ENCODE measurements around the gene FOXO3.

FOXO3 gene

DNA sequence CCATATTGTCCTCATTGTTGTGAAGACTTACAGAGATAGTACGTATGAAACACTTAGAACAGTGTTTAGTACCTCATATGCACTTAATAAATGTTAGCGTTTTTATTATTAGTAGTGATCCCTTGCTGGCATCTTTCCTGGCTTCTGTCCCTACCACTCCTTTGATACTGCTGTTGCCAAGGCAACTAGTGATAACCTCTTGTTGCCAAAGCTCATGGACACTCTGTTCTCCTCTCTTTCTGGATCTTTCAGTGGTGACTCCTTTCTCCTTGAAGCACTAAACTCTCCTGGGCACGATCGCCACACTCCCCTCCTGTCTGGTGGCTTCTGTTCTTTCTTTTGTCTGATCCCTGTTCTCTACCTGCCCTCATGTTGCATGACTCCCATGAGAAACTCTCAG is 83.5 kb downstream of the FOXO3 start:
- H3K9me3 ChIP-seq (ENCODE audit: control insufficient read depth, low read length): no peaks in the 10 kb centered on the region
- no peak for DNase-seq (ENCODE audit: low read depth)
- H3K4me1 ChIP-seq (ENCODE audit: control insufficient read depth, insufficient read depth, low read length): peaks cover 48% of the 10 kb centered on the region
- no peak overlapping the region for H3K9ac ChIP-seq (ENCODE audit: low read length)
- H3K36me3 ChIP-seq (ENCODE audit: control insufficient read depth, insufficient read depth, low read length, severe bottlenecking): peaks cover 7% of the 10 kb centered on the region
- no peak overlapping the region for H3K4me3 ChIP-seq (ENCODE audit: low read length)
- H3K27me3 ChIP-seq (replicated peaks; ENCODE audit: control insufficient read depth, insufficient read depth, low read length): no peaks in the 10 kb centered on the region

DNA sequence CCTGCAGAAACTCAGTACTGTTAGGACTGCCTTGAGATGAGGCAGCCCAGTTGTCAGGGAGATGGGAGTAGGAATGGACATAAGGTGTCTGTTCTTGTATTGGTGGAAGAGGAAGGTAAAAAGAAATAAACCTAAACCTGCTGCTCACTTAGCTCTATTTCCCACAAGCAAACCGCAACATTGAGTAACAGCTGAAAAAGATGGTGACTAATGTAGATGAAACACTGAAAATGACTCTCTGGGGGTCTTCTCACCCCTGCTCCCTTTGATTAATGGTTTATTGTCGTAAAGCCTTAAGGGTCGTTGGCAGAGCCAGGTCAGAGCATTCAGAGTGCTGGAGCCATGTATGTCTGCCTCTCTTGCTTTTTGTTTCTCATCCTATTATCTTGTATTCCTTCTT is 87.5 kb downstream of the FOXO3 start:
- no peak overlapping the region for H3K9ac ChIP-seq (ENCODE audit: low read length)
- H3K9me3 ChIP-seq (ENCODE audit: control insufficient read depth, low read length): no peaks in the 10 kb centered on the region
- H3K36me3 ChIP-seq (ENCODE audit: control insufficient read depth, insufficient read depth, low read length, severe bottlenecking): no peaks in the 10 kb centered on the region
- no peak for DNase-seq (ENCODE audit: low read depth)
- no peaks in the 10 kb centered on the region for H3K27me3 ChIP-seq (replicated peaks; ENCODE audit: control insufficient read depth, insufficient read depth, low read length)
- H3K4me3 ChIP-seq (ENCODE audit: low read length): no peak overlapping the region
- H3K4me1 ChIP-seq (ENCODE audit: control insufficient read depth, insufficient read depth, low read length): peaks cover 76% of the 10 kb centered on the region

DNA sequence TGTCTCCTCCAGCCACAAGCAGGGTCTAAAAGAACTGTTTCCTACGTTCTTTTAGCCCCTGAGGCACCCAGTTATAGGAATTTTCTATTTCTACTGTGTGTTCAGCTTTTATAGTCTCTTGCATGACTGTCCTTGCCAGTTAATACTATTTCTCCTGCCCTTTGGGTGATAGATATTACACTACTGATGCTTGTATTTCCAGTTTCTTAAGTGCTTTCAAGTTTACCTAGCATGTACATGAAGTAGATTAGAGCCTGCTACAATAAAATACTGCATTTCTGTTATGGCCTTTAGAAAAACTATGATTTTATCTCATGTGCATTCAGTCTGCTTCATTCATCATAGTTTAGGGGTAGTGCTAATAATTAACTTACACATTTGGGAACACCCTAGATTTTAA is 89.6 kb downstream of the FOXO3 start:
- Histone ChIP-seq H3K27me3 (replicated peaks; ENCODE audit: control insufficient read depth, insufficient read depth, low read length) (no peaks in the 10 kb centered on the region), H3K36me3 (ENCODE audit: control insufficient read depth, insufficient read depth, low read length, severe bottlenecking) (no peaks in the 10 kb centered on the region), H3K4me1 (ENCODE audit: control insufficient read depth, insufficient read depth, low read length) (peaks cover 91% of the 10 kb centered on the region), H3K4me3 (ENCODE audit: low read length) (no peak overlapping the region), H3K9ac (ENCODE audit: low read length) (peak overlapping the region; percentile 72), H3K9me3 (ENCODE audit: control insufficient read depth, low read length) (no peaks in the 10 kb centered on the region)
- DNase-seq (ENCODE audit: low read depth): no peak

DNA sequence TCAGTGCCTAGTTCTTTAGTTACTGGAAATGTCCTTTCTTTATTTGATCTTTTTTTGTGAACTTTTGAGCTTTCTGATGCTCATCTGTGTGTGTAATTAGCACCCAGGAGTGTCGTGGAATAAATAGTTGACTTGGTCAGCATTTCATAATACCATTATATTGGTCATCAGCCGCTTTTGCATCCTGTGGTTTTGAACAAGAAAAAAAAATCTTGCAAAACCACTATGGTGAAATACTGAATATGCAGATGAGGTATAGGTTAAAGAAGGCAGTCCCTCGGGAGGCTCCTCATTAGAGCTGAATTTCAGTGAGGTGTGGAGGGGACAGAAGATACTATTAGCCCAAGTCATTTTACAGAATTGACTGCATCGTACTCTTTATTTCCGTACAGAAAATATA is 90.1 kb downstream of the FOXO3 start:
- Histone ChIP-seq H3K27me3 (replicated peaks; ENCODE audit: control insufficient read depth, insufficient read depth, low read length) (no peaks in the 10 kb centered on the region), H3K9me3 (ENCODE audit: control insufficient read depth, low read length) (no peaks in the 10 kb centered on the region), H3K4me3 (ENCODE audit: low read length) (peak overlapping the region; percentile 26), H3K4me1 (ENCODE audit: control insufficient read depth, insufficient read depth, low read length) (peaks cover 94% of the 10 kb centered on the region), H3K36me3 (ENCODE audit: control insufficient read depth, insufficient read depth, low read length, severe bottlenecking) (no peaks in the 10 kb centered on the region), H3K9ac (ENCODE audit: low read length) (peak overlapping the region; percentile 72)
- DNase-seq (ENCODE audit: low read depth): peak; percentile 80

DNA sequence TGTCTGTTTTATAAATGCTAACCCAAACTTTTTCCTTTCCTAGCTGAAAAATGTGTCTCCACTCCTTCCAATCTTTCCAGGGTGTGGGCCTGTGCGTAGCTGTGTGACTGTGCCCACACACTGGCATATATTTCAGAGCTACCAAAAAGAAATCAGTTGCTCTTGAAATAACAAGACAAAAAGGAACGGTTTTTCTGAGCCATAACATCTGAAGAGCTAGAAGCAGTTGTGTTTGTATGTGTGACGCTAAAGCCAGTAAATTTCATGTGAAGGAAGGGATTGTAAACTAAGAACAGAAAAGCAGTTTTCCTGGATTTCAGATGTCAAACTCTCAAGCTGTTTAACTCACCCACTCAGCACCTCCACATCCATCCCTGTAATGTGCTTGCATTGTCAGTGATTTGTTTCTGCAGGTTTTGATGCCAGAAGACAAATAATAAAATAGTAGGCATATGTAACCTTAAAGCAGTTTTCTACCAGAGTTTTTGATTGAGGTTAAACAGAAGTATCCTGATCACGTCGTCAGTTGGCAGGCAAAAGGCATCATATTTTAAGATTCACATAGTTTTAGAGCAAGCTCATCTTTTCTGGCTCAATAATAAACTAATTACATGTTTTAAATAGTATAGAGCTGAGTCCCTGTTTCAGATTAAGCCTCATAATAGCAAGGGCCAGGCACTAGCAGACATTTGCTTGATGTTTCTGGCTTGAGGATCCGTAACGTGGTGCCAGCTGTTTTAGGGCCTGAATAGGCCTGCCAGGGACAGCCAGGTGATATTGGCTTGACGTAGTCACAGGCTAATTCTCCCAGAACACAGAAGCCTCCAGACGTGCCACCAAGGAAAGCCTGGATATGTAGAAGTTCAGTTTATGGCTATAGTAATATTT is 90.9 kb downstream of the FOXO3 start:
- Histone ChIP-seq H3K9me3 (ENCODE audit: control insufficient read depth, low read length) (no peaks in the 10 kb centered on the region), H3K4me1 (ENCODE audit: control insufficient read depth, insufficient read depth, low read length) (peaks cover 93% of the 10 kb centered on the region), H3K36me3 (ENCODE audit: control insufficient read depth, insufficient read depth, low read length, severe bottlenecking) (no peaks in the 10 kb centered on the region), H3K9ac (ENCODE audit: low read length) (peak overlapping the region; percentile 72), H3K27me3 (replicated peaks; ENCODE audit: control insufficient read depth, insufficient read depth, low read length) (no peaks in the 10 kb centered on the region), H3K4me3 (ENCODE audit: low read length) (peak overlapping the region; percentile 26)
- DNase-seq (ENCODE audit: low read depth): peak; percentile 92

DNA sequence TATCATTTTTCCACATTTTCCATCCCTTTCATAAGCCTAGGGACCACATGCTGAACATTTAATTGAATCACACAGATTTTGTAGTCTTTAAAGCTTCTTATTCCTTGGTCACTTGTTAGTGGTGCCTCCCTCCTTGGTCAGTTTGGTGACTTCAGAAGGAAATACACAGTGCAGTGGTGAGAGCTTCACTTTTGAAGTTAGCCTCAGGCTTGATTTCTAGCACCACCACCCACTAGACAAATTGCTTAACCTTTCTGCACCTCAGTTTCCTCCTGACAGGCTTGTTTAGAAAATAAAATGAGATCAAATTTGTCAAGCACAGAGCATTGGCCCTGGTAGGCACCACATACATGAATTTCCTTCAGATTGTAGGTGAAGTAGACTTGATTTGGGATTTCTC is 91.7 kb downstream of the FOXO3 start:
- Histone ChIP-seq H3K36me3 (ENCODE audit: control insufficient read depth, insufficient read depth, low read length, severe bottlenecking) (no peaks in the 10 kb centered on the region), H3K9me3 (ENCODE audit: control insufficient read depth, low read length) (no peaks in the 10 kb centered on the region), H3K4me3 (ENCODE audit: low read length) (no peak overlapping the region), H3K9ac (ENCODE audit: low read length) (peak overlapping the region; percentile 72), H3K27me3 (replicated peaks; ENCODE audit: control insufficient read depth, insufficient read depth, low read length) (no peaks in the 10 kb centered on the region), H3K4me1 (ENCODE audit: control insufficient read depth, insufficient read depth, low read length) (peaks cover 93% of the 10 kb centered on the region)
- DNase-seq (ENCODE audit: low read depth): peak; percentile 31

DNA sequence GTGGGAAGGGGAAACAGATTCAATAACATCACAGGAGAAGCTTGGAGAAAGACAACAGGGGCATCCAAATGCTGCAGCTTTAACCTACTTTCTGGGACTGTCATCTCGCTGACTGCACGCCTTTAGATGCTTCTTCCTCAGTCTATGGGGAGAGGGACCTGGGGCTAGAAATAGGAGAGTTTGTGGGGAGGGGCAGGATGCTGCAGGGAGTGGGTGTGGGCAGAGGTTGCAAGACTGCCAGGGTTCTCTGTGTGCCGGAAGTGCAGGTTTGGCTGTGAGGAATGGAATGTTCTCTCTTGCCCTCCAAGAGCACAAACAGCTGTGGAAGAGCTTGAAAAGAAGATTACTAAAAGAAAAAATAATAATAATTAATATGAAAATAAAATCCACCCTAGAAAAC is 93.2 kb downstream of the FOXO3 start:
- H3K4me1 ChIP-seq (ENCODE audit: control insufficient read depth, insufficient read depth, low read length): peaks cover 92% of the 10 kb centered on the region
- DNase-seq (ENCODE audit: low read depth): peak; percentile 72
- H3K9ac ChIP-seq (ENCODE audit: low read length): peak overlapping the region; percentile 72
- no peaks in the 10 kb centered on the region for H3K9me3 ChIP-seq (ENCODE audit: control insufficient read depth, low read length)
- peak overlapping the region; percentile 29 for H3K4me3 ChIP-seq (ENCODE audit: low read length)
- no peaks in the 10 kb centered on the region for H3K27me3 ChIP-seq (replicated peaks; ENCODE audit: control insufficient read depth, insufficient read depth, low read length)
- H3K36me3 ChIP-seq (ENCODE audit: control insufficient read depth, insufficient read depth, low read length, severe bottlenecking): no peaks in the 10 kb centered on the region

DNA sequence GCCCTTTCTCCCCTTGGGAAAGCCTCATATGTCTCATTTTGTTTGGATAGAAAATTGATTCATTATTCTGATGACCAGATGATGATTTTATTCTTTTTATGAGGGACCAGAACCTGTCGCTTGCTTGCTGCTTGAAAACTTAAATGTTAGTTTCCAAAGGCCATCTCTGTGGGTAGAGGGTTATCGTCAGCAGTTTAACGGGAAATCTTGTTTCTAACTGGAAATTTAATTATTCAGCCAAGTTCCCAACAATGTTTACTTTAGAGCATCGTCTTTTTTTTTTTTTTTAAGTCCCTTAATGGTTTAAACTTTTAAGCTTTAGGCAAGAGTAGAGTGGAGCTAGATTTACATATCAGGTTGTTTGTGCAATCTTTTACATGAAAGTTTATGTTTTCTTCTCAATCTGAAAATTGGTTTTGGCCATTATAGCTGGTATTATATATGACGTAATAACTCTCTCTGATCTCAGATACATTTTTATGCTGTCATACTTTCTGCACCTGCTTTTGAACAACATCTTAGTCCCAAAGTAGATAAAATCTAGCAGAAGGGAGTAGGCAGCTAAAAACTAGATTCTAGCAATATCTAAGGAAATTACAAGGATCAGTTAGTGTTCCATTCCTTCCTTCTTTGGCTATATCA is 93.9 kb downstream of the FOXO3 start:
- H3K4me1 ChIP-seq (ENCODE audit: control insufficient read depth, insufficient read depth, low read length): peaks cover 88% of the 10 kb centered on the region
- no peaks in the 10 kb centered on the region for H3K9me3 ChIP-seq (ENCODE audit: control insufficient read depth, low read length)
- H3K27me3 ChIP-seq (replicated peaks; ENCODE audit: control insufficient read depth, insufficient read depth, low read length): no peaks in the 10 kb centered on the region
- peak overlapping the region; percentile 29 for H3K4me3 ChIP-seq (ENCODE audit: low read length)
- no peaks in the 10 kb centered on the region for H3K36me3 ChIP-seq (ENCODE audit: control insufficient read depth, insufficient read depth, low read length, severe bottlenecking)
- peak; percentile 35 for DNase-seq (ENCODE audit: low read depth)
- H3K9ac ChIP-seq (ENCODE audit: low read length): peak overlapping the region; percentile 72

DNA sequence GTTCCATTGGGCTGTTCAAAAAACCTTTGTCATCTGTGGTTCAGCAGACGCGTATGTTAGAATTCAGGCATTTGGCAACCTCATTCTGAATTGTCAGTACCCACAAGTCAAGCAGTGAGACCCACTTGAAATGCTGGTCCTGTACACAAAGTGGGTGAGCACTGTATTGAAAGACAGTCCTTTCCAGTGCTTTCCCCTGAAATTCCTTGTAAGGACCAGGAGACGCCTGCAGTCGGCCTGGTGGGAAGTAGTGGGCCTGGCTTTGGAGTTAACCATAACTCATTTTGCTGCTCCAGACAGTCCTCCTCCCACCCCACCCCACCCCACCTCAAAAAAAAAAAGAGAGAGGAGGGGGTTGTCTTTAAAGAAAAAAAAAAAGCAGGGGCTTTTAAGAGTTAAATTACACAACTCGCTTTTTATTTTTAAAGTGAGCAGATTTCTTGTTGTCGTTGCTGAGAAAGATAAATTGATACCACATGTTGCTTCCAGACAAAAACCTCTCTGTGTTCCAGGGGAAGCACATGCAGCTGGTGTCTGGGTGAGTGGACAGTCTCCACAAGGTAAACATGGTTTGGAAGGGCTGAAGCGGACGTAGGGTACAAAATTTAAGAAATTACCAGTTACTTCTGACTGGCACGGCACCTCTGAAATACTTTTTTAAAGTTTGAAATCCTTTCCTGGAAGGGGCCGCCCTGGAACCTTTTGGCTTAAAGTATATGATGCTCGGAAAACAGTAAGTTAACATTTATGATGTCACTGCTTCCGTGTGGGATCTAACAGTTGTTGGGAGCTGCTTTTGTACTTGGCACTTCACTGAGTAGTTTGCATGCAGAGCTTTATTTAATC is 95.3 kb downstream of the FOXO3 start:
- no peaks in the 10 kb centered on the region for H3K27me3 ChIP-seq (replicated peaks; ENCODE audit: control insufficient read depth, insufficient read depth, low read length)

DNA sequence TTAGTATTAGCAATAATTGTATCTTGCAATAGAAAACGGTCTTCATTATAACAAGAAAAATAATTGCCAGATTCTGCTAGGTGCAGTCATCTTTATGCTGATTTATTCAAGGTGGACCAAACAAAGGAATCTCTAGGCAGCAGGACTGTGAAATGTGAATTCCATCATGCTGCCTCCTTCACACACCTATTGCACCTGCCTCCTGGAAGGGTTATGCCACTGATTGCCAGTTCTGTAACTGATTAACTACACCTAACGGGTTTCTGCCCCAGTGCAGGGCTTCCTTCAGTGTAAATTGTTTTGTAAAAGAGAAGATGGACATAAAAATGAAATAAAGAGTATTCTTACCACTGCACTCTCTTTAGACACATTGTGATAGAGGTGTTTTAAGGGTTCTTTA is 96.1 kb downstream of the FOXO3 start:
- Histone ChIP-seq H3K27me3 (replicated peaks; ENCODE audit: control insufficient read depth, insufficient read depth, low read length) (no peaks in the 10 kb centered on the region), H3K9me3 (ENCODE audit: control insufficient read depth, low read length) (no peaks in the 10 kb centered on the region), H3K4me1 (ENCODE audit: control insufficient read depth, insufficient read depth, low read length) (peaks cover 79% of the 10 kb centered on the region), H3K36me3 (ENCODE audit: control insufficient read depth, insufficient read depth, low read length, severe bottlenecking) (no peaks in the 10 kb centered on the region), H3K4me3 (ENCODE audit: low read length) (peak overlapping the region; percentile 72), H3K9ac (ENCODE audit: low read length) (peak overlapping the region; percentile 72)
- no peak for DNase-seq (ENCODE audit: low read depth)

More for the DNA sequence above, 95.3 kb downstream of the FOXO3 start:
- H3K4me3 ChIP-seq (ENCODE audit: low read length): peak overlapping the region; percentile 72
- no peaks in the 10 kb centered on the region for H3K36me3 ChIP-seq (ENCODE audit: control insufficient read depth, insufficient read depth, low read length, severe bottlenecking)
- H3K9ac ChIP-seq (ENCODE audit: low read length): peak overlapping the region; percentile 72
- H3K4me1 ChIP-seq (ENCODE audit: control insufficient read depth, insufficient read depth, low read length): peaks cover 80% of the 10 kb centered on the region
- peak; percentile 90 for DNase-seq (ENCODE audit: low read depth)
- no peaks in the 10 kb centered on the region for H3K9me3 ChIP-seq (ENCODE audit: control insufficient read depth, low read length)

DNA sequence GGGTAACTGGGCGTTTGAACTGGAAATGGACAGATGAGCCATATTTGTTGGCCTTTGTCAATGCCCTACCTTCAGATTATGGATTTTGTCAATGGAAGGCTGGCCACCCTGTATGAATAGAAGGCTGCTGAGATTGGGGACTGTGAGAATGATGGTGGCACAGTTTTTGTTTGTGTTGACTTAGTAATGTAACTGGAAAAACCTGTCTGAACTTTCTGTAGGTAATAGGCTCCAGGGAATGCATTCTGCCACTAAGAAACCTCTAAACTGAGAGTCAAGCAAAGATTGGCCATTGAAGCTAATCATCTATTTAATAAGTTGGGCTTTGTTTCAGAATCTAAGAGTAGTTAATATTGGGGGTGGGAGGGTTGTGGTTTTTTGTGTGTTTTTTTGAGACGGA is 97.5 kb downstream of the FOXO3 start:
- no peaks in the 10 kb centered on the region for H3K9me3 ChIP-seq (ENCODE audit: control insufficient read depth, low read length)
- H3K4me3 ChIP-seq (ENCODE audit: low read length): peak overlapping the region; percentile 19
- no peaks in the 10 kb centered on the region for H3K36me3 ChIP-seq (ENCODE audit: control insufficient read depth, insufficient read depth, low read length, severe bottlenecking)
- no peaks in the 10 kb centered on the region for H3K27me3 ChIP-seq (replicated peaks; ENCODE audit: control insufficient read depth, insufficient read depth, low read length)
- H3K9ac ChIP-seq (ENCODE audit: low read length): no peak overlapping the region
- peaks cover 74% of the 10 kb centered on the region for H3K4me1 ChIP-seq (ENCODE audit: control insufficient read depth, insufficient read depth, low read length)
- DNase-seq (ENCODE audit: low read depth): no peak
